Activated T-cell treated with anti-CD3 and anti-CD28 coated beads, Interleukin-2, amount 50 U/mL, for 72 hours (primary cell): Measurements from ENCODE around the gene USP32. TPM values are rescaled to one million over a fixed set of nuclear protein-coding genes. Genes with fewer than 3 reads are reported as not detected.
"Not testable (repeated sequence)": the region's sequence is repeated elsewhere in the genome, so short reads cannot be mapped to it uniquely, and the experiment has no call there.

Experiments used
- ATAC-seq, 2 donors: fragments of 150-1000 bp; cut with Tn5 transposase; replicated peaks in 1 of 2; 2 replicates each; pipeline ENCODE4 v1.10.0; 2021; ENCODE audit warnings: moderate library complexity in 2 of 2, mild to moderate bottlenecking in 1 of 2
- DNase-seq, 2 donors: peaks; one replicate each; pipeline ENCODE4 v3.0.0; 2021 to 2022; ENCODE audit warnings: mixed read lengths in 1 of 2
- H3K27ac Mint-ChIP-seq: one replicate; pipeline ENCODE4 v1.8.0; 2022; ENCODE audit warnings: mild to moderate bottlenecking, moderate library complexity, mixed read lengths
- H3K27me3 Mint-ChIP-seq: one replicate; pipeline ENCODE4 v1.8.0; 2022; ENCODE audit warnings: low read depth, mixed read lengths
- H3K36me3 Mint-ChIP-seq, 2 donors: one replicate each; pipeline ENCODE4 v1.8.0; 2022; ENCODE audit warnings: mixed read lengths in 2 of 2, mild to moderate bottlenecking in 1 of 2; ENCODE audit not compliant: insufficient read depth in 2 of 2
- H3K4me1 Mint-ChIP-seq: one replicate; pipeline ENCODE4 v1.8.0; 2022; ENCODE audit warnings: low read depth, mixed read lengths
- H3K4me3 Mint-ChIP-seq, 2 donors: one replicate each; pipeline ENCODE4 v1.8.0; 2022; ENCODE audit warnings: mild to moderate bottlenecking in 2 of 2, mixed read lengths in 2 of 2, moderate library complexity in 2 of 2
- H3K9me3 Mint-ChIP-seq, 2 donors: one replicate each; pipeline ENCODE4 v1.8.0; 2022; ENCODE audit warnings: mixed read lengths in 2 of 2
- total RNA-seq, 2 donors: library from RNA; stranded (reverse); gene quantifications; one replicate each; pipeline ENCODE4 v1.2.3, GENCODE V29; 2022

Gene USP32
- total RNA-seq, 2 donors from 2014 or later, result 42.4 to 48.8 TPM

- H3K27ac Mint-ChIP-seq, result no peak overlapping the region
- H3K4me1 Mint-ChIP-seq, result peaks cover 8% of the 10 kb centered on the region
Observed at GRCh38 chr17:60330731-60331130, 61.2 kb downstream of the USP32 start.

GRCh38 chr17:60328679-60329078, 63.3 kb downstream of the USP32 start:
- no peaks in the 10 kb centered on the region for H3K4me1 Mint-ChIP-seq
- H3K36me3 Mint-ChIP-seq, result peaks cover 0 to 3% of the 10 kb centered on the region in 2 donors
- no peak overlapping the region for H3K4me3 Mint-ChIP-seq
- ATAC-seq (no peak), DNase-seq (no peak)
- H3K27ac Mint-ChIP-seq, result no peak overlapping the region
- no peaks in the 10 kb centered on the region for H3K9me3 Mint-ChIP-seq
- no peaks in the 10 kb centered on the region for H3K27me3 Mint-ChIP-seq

More at GRCh38 chr17:60330731-60331130, 61.2 kb downstream of the USP32 start:
- DNase-seq (no peak), ATAC-seq (no peak)
- Mint-ChIP-seq H3K4me3 (no peak overlapping the region), H3K27me3 (no peaks in the 10 kb centered on the region), H3K36me3 (peaks cover 0 to 3% of the 10 kb centered on the region in 2 donors), H3K9me3 (no peaks in the 10 kb centered on the region)

DNA sequence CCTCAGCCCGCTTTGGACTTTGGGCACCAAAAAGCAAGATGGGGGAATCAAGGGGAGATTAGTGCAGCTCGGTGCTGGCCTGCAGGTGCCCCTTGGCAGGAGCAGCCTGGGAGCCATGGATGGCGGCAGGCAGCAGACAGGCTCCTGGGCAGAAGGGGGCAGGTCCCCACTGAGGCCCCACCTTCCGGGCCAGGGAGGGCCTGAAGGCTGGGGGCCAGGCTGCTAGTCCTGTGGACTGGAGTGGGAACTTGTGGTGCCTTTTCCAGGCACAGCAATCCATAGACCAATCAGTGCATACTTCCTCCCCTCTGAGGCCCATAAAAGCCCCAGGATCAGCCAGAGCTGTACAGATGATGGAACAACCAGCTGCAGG, 64.0 kb downstream of the USP32 start:
- no peaks in the 10 kb centered on the region for H3K27me3 Mint-ChIP-seq
- no peak overlapping the region for H3K27ac Mint-ChIP-seq
- no peak overlapping the region for H3K4me3 Mint-ChIP-seq
- ATAC-seq, result no peak
- no peaks in the 10 kb centered on the region for H3K9me3 Mint-ChIP-seq
- peaks cover 0 to 3% of the 10 kb centered on the region in 2 donors for H3K36me3 Mint-ChIP-seq
- DNase-seq, result no peak
- H3K4me1 Mint-ChIP-seq, result no peaks in the 10 kb centered on the region

DNA sequence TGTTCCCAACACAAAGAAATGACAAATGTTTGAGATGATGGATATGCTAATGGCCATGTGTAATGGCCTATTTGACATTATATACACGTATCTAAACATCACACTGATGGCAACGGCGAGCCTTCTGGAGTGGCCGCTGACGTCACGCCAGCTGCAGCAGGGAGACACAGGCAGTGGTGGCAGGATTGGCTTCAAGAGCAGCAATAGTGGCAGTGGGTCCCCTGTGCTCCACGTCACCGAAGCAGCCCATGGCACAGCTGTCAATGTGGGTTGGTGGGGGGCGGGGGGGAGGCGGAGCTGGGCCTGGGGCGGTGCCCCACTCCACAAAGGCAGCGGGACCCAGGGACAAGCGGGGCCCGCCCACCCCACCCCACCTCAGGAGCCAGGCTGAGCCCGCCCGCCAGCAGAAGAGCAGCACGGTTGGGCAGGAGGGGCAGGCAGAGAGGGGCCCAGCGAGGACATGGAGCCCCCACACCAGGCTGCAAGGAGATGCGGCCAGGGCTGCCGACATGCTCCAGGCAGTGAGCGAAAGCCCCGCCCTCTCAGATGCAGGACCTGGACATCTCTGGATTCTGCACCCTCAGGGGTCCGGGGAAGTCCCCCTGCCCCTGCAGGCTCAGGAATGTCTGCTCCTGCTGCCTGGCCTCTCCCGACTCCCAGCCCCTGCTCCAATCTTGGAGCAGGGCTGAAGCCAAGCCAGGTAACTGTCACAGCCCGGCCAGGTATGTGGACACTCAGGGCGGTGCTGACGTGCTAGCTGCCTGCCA, 64.6 kb downstream of the USP32 start:
- ATAC-seq, result no peak
- no peak for DNase-seq
- Mint-ChIP-seq H3K36me3 (no peaks in the 10 kb centered on the region), H3K27me3 (no peaks in the 10 kb centered on the region), H3K4me1 (no peaks in the 10 kb centered on the region), H3K9me3 (no peaks in the 10 kb centered on the region), H3K4me3 (no peak overlapping the region), H3K27ac (no peak overlapping the region)

- Mint-ChIP-seq H3K27me3 (no peaks in the 10 kb centered on the region), H3K36me3 (no peaks in the 10 kb centered on the region), H3K4me3 (no peak overlapping the region), H3K9me3 (no peaks in the 10 kb centered on the region), H3K27ac (no peak overlapping the region), H3K4me1 (no peaks in the 10 kb centered on the region)
- no peak for DNase-seq
- ATAC-seq, result no peak
Observed at GRCh38 chr17:60326702-60327101, 65.2 kb downstream of the USP32 start.

DNA sequence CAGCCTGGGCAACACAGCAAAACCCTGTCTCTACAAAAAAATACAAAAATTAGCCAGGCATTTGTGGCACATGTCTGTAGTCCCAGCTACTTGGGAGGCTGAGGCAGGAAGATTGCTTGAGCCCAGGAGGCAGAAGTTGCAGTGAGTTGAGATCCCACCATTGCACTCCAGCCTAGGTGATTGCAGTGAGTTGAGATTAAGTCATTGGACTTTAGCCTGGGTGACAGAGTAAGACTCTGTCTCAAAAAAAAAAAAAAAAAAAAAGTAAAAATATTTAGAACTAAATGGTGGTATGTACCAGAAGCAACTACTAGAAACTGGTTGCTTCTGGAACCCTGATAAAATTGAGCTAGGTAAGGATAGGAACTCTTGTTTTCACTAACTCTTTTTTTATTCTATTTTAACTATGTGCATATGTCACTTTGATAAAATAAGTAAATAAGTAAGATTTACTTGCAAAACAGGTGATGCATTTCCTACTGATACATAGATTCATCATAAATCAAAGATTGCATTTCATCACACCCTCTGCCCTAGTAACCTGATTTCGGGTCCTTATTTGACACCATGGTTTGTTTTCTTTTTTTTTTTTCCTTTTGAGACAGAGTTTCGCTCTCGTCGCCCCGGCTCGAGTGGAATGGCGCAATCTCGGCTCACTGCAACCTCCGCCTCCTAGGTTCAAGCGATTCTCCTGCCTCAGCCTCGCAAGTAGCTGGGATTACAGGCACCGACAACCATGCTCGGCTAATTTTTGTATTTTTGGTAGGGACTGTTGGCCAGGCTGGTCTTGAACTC, 66.0 kb downstream of the USP32 start:
- no peak overlapping the region for H3K27ac Mint-ChIP-seq
- no peak overlapping the region for H3K4me3 Mint-ChIP-seq

DNA sequence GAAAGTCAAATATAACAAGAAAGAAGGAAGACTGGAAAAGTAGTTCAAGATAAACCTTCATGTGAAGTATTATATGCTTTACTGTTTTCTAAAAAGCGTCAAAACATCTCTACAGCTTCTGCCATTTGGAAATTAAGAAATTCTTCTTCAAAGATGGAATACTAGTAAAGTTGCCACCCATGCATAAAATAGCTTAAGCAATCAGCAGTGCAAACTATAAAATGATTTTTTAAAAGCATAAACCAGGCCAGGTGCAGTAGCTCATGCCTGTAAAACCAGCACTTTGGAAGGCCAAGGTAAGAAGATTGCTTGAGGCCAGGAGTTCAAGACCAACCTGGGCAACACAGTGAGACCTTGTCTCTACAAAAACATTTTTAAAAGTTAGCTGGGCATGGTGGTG, 68.2 kb downstream of the USP32 start:
- Mint-ChIP-seq H3K4me3 (no peak overlapping the region), H3K4me1 (no peaks in the 10 kb centered on the region), H3K36me3 (no peaks in the 10 kb centered on the region), H3K9me3 (no peaks in the 10 kb centered on the region), H3K27ac (no peak overlapping the region), H3K27me3 (no peaks in the 10 kb centered on the region)
- DNase-seq (no peak), ATAC-seq (no peak)

More for the DNA sequence above, 66.0 kb downstream of the USP32 start:
- no peaks in the 10 kb centered on the region for H3K36me3 Mint-ChIP-seq
- no peaks in the 10 kb centered on the region for H3K27me3 Mint-ChIP-seq
- DNase-seq (no peak), ATAC-seq (no peak)
- H3K9me3 Mint-ChIP-seq, result no peaks in the 10 kb centered on the region
- no peaks in the 10 kb centered on the region for H3K4me1 Mint-ChIP-seq

- Mint-ChIP-seq H3K27me3 (no peaks in the 10 kb centered on the region), H3K36me3 (no peaks in the 10 kb centered on the region), H3K27ac (no peak overlapping the region), H3K4me1 (no peaks in the 10 kb centered on the region), H3K9me3 (no peaks in the 10 kb centered on the region), H3K4me3 (no peak overlapping the region)
- ATAC-seq, result no peak
- DNase-seq, result no peak
Observed at GRCh38 chr17:60322056-60322387, 69.9 kb downstream of the USP32 start.

DNA sequence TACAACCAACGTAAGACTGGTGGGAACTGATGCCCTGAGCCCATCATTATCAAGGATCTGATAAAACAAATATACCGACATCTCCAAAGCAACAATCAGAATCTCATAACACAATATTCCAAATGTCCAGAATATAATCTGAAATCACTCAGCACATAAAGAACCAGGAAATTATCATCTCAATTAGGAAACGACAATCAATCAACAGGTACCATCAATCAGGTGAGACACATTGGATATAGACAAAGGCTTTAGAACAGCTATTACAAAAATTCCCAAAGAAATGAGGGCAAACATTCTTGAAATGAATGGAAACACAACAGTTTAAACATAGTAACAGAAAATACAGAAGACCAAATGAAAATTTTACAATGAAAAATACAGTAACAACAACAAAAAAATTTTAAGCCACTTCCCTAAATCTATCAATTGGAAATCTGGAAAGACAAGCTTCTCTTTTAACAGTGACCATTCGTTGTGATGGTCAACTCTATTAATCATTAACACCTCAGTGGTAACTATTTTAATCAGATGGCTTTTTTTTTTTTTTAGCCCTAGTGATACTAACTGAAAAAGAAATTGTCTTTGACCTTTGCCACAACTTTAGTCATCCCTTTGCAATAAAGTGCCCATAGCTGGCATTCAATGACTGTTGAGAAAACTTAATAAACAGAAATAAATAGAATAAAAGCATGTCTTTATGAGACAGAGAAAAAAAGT, 70.4 kb downstream of the USP32 start:
- H3K4me1 Mint-ChIP-seq, result no peaks in the 10 kb centered on the region
- no peak for ATAC-seq
- DNase-seq, result no peak
- no peaks in the 10 kb centered on the region for H3K27me3 Mint-ChIP-seq
- no peaks in the 10 kb centered on the region for H3K36me3 Mint-ChIP-seq
- H3K9me3 Mint-ChIP-seq, result no peaks in the 10 kb centered on the region
- no peak overlapping the region for H3K4me3 Mint-ChIP-seq
- H3K27ac Mint-ChIP-seq, result no peak overlapping the region

DNA sequence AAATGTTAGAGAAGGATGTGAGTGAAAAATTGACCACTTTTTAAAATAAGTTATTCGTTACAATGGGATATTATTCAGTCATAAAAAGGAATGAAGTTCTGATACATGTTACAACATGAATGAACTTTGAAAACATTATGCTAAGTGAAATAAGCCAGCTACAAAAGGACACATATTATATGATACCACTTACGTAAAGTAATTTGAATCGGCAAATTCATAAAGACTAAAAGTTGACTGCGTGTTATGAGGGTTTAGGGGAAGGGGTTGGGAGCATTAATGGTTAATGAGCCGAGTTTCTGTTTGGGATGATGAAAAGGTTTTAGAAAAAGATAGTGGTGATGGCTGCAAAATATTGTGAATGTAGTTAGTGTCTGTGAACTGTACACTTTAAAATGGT, 73.1 kb downstream of the USP32 start:
- peaks cover 11% of the 10 kb centered on the region for H3K4me1 Mint-ChIP-seq
- H3K9me3 Mint-ChIP-seq, result peaks cover 0 to 2% of the 10 kb centered on the region in 2 donors
- DNase-seq (no peak), ATAC-seq (no peak)
- no peak overlapping the region for H3K4me3 Mint-ChIP-seq
- peaks cover 0 to 3% of the 10 kb centered on the region in 2 donors for H3K36me3 Mint-ChIP-seq
- H3K27me3 Mint-ChIP-seq, result no peaks in the 10 kb centered on the region
- no peak overlapping the region for H3K27ac Mint-ChIP-seq

GRCh38 chr17:60318326-60318725, 73.6 kb downstream of the USP32 start:
- DNase-seq (no peak), ATAC-seq (no peak)
- peaks cover 0 to 2% of the 10 kb centered on the region in 2 donors for H3K9me3 Mint-ChIP-seq
- no peak overlapping the region for H3K27ac Mint-ChIP-seq
- no peak overlapping the region for H3K4me3 Mint-ChIP-seq
- no peaks in the 10 kb centered on the region for H3K27me3 Mint-ChIP-seq
- H3K4me1 Mint-ChIP-seq, result peaks cover 11% of the 10 kb centered on the region
- H3K36me3 Mint-ChIP-seq, result peaks cover 0 to 3% of the 10 kb centered on the region in 2 donors

DNA sequence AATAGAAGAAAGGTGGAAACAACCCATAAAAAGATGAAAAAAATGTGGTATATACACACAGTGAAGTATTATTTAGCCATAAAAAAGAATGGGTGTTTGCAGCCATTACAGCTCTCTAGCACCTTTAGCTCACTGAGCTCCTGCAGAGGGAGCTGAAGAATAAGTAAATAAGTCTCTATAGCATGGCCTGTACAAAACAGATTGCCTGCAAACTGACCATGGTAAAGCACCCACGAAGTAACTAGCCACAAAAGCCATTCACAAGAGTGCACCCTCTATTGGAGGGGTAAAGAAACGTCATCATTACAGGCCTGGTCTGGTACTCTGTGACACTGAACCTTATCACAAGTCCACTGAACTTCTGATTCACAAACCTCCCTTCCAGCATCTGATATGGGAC, 76.3 kb downstream of the USP32 start:
- DNase-seq, result no peak
- Mint-ChIP-seq H3K27ac (no peak overlapping the region), H3K4me1 (peaks cover 11% of the 10 kb centered on the region), H3K36me3 (peaks cover 0 to 3% of the 10 kb centered on the region in 2 donors), H3K27me3 (no peaks in the 10 kb centered on the region), H3K4me3 (no peak overlapping the region), H3K9me3 (peaks cover 0 to 2% of the 10 kb centered on the region in 2 donors)
- no peak for ATAC-seq

DNA sequence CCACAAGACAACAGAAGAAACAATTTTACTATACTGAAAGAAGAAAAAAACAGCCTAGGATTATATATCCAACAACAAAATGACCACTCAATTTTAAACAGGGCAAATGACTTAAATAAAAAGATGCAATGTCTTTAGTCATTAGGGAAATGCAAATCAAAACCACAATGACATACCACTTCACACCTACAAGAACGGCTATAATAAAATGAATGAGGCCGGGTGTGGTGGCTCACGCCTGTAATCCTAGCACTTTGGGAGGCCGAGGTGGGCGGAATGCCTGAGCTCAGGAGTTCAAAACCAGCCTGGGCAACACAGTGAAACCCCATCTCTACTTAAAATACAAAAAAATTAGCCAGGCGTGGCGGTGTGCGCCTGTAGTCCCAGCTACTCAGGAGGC, 77.0 kb downstream of the USP32 start:
- H3K4me1 Mint-ChIP-seq, result peaks cover 11% of the 10 kb centered on the region
- not testable (repeated sequence) for H3K27me3 Mint-ChIP-seq, H3K4me3 Mint-ChIP-seq, H3K36me3 Mint-ChIP-seq, DNase-seq, H3K9me3 Mint-ChIP-seq
- H3K27ac Mint-ChIP-seq, result peak overlapping the region; percentile 77
- peak in 1 of 2 donors; percentile 53 for ATAC-seq
